Measurements from ENCODE around the gene CLP1. TPM values are rescaled to one million over a fixed set of nuclear protein-coding genes. Genes with fewer than 3 reads are reported as not detected.
A peak's percentile ranks its signal among the peaks of the same experiment; 100 is the strongest.
"Not testable (repeated sequence)": the region's sequence is repeated elsewhere in the genome, so short reads cannot be mapped to it uniquely, and the experiment has no call there.

The CLP1 gene
- total RNA-seq, 1 donor from 2014 or later: 12.5 TPM

GRCh38 chr11:57679396-57679795, 21.8 kb downstream of the CLP1 start:
- ATAC-seq (no peak), DNase-seq (no peak)
- Histone ChIP-seq H3K36me3 (peaks cover 88% of the 10 kb centered on the region), H3K4me3 (no peak overlapping the region), H3K4me1 (peaks cover 27% of the 10 kb centered on the region), H3K27ac (no peak overlapping the region), H3K9me3 (no peaks in the 10 kb centered on the region), H3K27me3 (ENCODE audit: low read depth) (no peaks in the 10 kb centered on the region)
- TF ChIP-seq CTCF (IDR thresholded peaks at IDR 0.05): no peak
- intact Hi-C loops (cut with DNase I): no loop called here

GRCh38 chr11:57680552-57680874, 23.0 kb downstream of the CLP1 start:
- Histone ChIP-seq H3K27ac (no peak overlapping the region), H3K4me3 (no peak overlapping the region), H3K27me3 (ENCODE audit: low read depth) (no peaks in the 10 kb centered on the region), H3K4me1 (peaks cover 17% of the 10 kb centered on the region), H3K9me3 (no peaks in the 10 kb centered on the region), H3K36me3 (peaks cover 88% of the 10 kb centered on the region)
- no peak for TF ChIP-seq CTCF (IDR thresholded peaks at IDR 0.05)
- DNase-seq (no peak), ATAC-seq (no peak)
- intact Hi-C loops (cut with DNase I): no loop called here

GRCh38 chr11:57681168-57681567, 23.6 kb downstream of the CLP1 start:
- Histone ChIP-seq H3K4me3 (no peak overlapping the region), H3K36me3 (peaks cover 88% of the 10 kb centered on the region), H3K9me3 (no peaks in the 10 kb centered on the region), H3K4me1 (peaks cover 10% of the 10 kb centered on the region), H3K27me3 (ENCODE audit: low read depth) (no peaks in the 10 kb centered on the region), H3K27ac (no peak overlapping the region)
- intact Hi-C loops (cut with DNase I): no loop called here
- TF ChIP-seq CTCF (IDR thresholded peaks at IDR 0.05): no peak
- no peak for DNase-seq
- ATAC-seq: no peak

- H3K4me3 ChIP-seq; intact Hi-C loops (cut with DNase I); ATAC-seq; H3K27ac ChIP-seq; DNase-seq; H3K9me3 ChIP-seq; H3K27me3 ChIP-seq (ENCODE audit: low read depth); H3K4me1 ChIP-seq: not testable (repeated sequence)
- H3K36me3 ChIP-seq: peaks cover 100% of the 10 kb centered on the region
Measured at GRCh38 chr11:57690474-57690873, 32.9 kb downstream of the CLP1 start.

GRCh38 chr11:57698843-57699365, 41.3 kb downstream of the CLP1 start:
- intact Hi-C loops (cut with DNase I): no loop called here
- Histone ChIP-seq H3K36me3 (peaks cover 100% of the 10 kb centered on the region), H3K4me3 (no peak overlapping the region), H3K27ac (no peak overlapping the region), H3K9me3 (no peaks in the 10 kb centered on the region), H3K4me1 (no peaks in the 10 kb centered on the region), H3K27me3 (ENCODE audit: low read depth) (no peaks in the 10 kb centered on the region)
- DNase-seq (no peak), ATAC-seq (peak; percentile 13 to 24)
- no peak for TF ChIP-seq CTCF (IDR thresholded peaks at IDR 0.05)

- H3K27me3 ChIP-seq (ENCODE audit: low read depth): no peaks in the 10 kb centered on the region
- intact Hi-C loops (cut with DNase I): no loop called here
- no peak overlapping the region for H3K4me3 ChIP-seq
- no peak for TF ChIP-seq CTCF (IDR thresholded peaks at IDR 0.05)
- H3K27ac ChIP-seq: no peak overlapping the region
- ATAC-seq (no peak), DNase-seq (no peak)
- H3K9me3 ChIP-seq: no peaks in the 10 kb centered on the region
- peaks cover 100% of the 10 kb centered on the region for H3K36me3 ChIP-seq
- no peaks in the 10 kb centered on the region for H3K4me1 ChIP-seq
Measured at GRCh38 chr11:57699813-57700212, 42.3 kb downstream of the CLP1 start.
